Measurements from ENCODE around the gene UGT1A7.

UGT1A7 gene

DNA sequence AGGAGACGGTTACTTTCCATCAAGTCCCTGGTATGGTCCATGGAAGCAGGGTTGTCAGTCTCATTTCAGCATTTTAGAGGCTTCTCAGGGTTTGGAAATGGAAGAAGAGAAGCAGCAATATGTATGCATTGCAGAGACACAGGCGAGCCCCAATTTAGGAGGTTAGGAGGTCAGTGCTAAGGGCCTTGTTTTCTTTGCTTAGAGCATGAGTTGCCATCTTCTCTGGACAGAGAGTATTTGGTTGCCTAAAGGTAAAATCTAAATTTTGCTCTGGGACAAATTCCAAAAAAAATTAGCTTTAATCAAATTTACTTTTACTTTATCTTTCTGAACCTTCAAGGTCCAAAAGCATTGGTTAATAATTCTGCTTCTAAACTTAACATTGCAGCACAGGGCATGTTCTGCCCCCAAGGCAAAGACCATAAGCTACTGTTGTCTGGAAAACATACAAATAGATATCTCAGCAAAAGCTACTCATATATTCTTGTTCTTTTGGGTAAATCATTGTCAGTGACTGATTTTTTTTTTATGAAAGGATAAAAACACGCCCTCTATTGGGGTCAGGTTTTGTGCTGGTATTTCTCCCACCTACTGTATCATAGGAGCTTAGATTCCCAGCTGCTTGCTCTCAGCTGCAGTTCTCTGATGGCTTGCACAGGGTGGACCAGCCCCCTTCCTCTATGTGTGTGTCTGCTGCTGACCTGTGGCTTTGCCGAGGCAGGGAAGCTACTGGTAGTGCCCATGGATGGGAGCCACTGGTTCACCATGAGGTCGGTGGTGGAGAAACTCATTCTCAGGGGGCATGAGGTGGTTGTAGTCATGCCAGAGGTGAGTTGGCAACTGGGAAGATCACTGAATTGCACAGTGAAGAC lies 10.2 kb upstream of the UGT1A7 start, which contains the start of gene UGT1A9:
TSS of gene UGT1A9 (plus strand) at position 609 of the 872 bp plus-strand sequence. CDS start at position 646, 37 bp downstream.
- no peak within 1 kb of the TSS for H3K27ac ChIP-seq (ENCODE audit: low read length)
- H4K20me1 ChIP-seq (ENCODE audit: insufficient read depth, low read length): no peaks in the 10 kb centered on the region
- H3K9me3 ChIP-seq (ENCODE audit: insufficient read depth, low read length, severe bottlenecking): no peaks in the 10 kb centered on the region
- no peaks in the 10 kb centered on the region for H3K4me1 ChIP-seq (ENCODE audit: insufficient read depth, low read length)
- no peak for ATAC-seq (ENCODE audit: insufficient read depth, low read depth)
- no peaks in the 10 kb centered on the region for H3K79me2 ChIP-seq (ENCODE audit: insufficient read depth, low read length)
- no peak within 1 kb of the TSS for H3K9ac ChIP-seq (ENCODE audit: low read depth, low read length)
- no peak for DNase-seq
- H2AFZ ChIP-seq (ENCODE audit: low read depth, low read length): no peak within 1 kb of the TSS
- TF ChIP-seq EZH2 (IDR thresholded peaks at IDR 0.05; ENCODE audit: borderline replicate concordance, low read depth, low read length, severe bottlenecking): no peak
- TF ChIP-seq, protein P1, sequence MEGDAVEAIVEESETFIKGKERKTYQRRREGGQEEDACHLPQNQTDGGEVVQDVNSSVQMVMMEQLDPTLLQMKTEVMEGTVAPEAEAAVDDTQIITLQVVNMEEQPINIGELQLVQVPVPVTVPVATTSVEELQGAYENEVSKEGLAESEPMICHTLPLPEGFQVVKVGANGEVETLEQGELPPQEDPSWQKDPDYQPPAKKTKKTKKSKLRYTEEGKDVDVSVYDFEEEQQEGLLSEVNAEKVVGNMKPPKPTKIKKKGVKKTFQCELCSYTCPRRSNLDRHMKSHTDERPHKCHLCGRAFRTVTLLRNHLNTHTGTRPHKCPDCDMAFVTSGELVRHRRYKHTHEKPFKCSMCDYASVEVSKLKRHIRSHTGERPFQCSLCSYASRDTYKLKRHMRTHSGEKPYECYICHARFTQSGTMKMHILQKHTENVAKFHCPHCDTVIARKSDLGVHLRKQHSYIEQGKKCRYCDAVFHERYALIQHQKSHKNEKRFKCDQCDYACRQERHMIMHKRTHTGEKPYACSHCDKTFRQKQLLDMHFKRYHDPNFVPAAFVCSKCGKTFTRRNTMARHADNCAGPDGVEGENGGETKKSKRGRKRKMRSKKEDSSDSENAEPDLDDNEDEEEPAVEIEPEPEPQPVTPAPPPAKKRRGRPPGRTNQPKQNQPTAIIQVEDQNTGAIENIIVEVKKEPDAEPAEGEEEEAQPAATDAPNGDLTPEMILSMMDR (IDR thresholded peaks at IDR 0.05; ENCODE audit: borderline replicate concordance, extremely low read depth, low read length, poor library complexity, severe bottlenecking): no peak
- no peaks in the 10 kb centered on the region for H3K36me3 ChIP-seq (ENCODE audit: insufficient read depth, low read length)
- peaks cover 6% of the 10 kb centered on the region for H3K27me3 ChIP-seq (ENCODE audit: insufficient read depth, low read length, poor library complexity)
- H3K4me3 ChIP-seq (ENCODE audit: low read depth in 1 of 2, low read length in 2 of 2): no peak within 1 kb of the TSS
- H3K4me2 ChIP-seq (ENCODE audit: insufficient read depth, low read length): no peak within 1 kb of the TSS

DNA sequence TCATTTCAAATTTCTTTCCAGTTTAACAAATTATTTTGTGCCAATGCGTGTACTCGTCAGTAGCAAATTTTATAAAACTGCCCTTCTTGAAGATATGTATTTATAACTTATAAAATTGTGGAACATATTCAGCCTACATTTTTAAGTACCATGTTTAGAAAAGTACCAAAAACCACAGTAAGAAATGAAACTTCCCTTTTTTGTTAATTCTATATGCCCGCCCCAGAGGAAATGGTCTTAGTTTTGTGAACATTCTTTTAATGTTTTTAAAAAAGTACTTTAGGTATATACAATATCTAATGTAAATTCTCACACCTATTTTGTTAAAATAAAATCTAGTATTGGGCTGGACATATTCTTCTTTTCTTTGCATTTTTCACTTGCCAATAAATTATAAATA lies 8.8 kb upstream of the UGT1A7 start:
- no peak overlapping the region for H2AFZ ChIP-seq (ENCODE audit: low read depth, low read length)
- no peak for TF ChIP-seq EZH2 (IDR thresholded peaks at IDR 0.05; ENCODE audit: borderline replicate concordance, low read depth, low read length, severe bottlenecking)
- TF ChIP-seq, protein P1 (IDR thresholded peaks at IDR 0.05; ENCODE audit: borderline replicate concordance, extremely low read depth, low read length, poor library complexity, severe bottlenecking): no peak
- DNase-seq (no peak), ATAC-seq (ENCODE audit: insufficient read depth, low read depth) (no peak)
- H3K4me2 ChIP-seq (ENCODE audit: insufficient read depth, low read length): no peak overlapping the region
- no peaks in the 10 kb centered on the region for H3K9me3 ChIP-seq (ENCODE audit: insufficient read depth, low read length, severe bottlenecking)
- peaks cover 6% of the 10 kb centered on the region for H3K27me3 ChIP-seq (ENCODE audit: insufficient read depth, low read length, poor library complexity)
- H4K20me1 ChIP-seq (ENCODE audit: insufficient read depth, low read length): no peaks in the 10 kb centered on the region
- H3K4me1 ChIP-seq (ENCODE audit: insufficient read depth, low read length): no peaks in the 10 kb centered on the region
- H3K79me2 ChIP-seq (ENCODE audit: insufficient read depth, low read length): no peaks in the 10 kb centered on the region
- H3K36me3 ChIP-seq (ENCODE audit: insufficient read depth, low read length): no peaks in the 10 kb centered on the region
- H3K27ac ChIP-seq (ENCODE audit: low read length): no peak overlapping the region
- H3K9ac ChIP-seq (ENCODE audit: low read depth, low read length): no peak overlapping the region
- no peak overlapping the region for H3K4me3 ChIP-seq (ENCODE audit: low read depth in 1 of 2, low read length in 2 of 2)

DNA sequence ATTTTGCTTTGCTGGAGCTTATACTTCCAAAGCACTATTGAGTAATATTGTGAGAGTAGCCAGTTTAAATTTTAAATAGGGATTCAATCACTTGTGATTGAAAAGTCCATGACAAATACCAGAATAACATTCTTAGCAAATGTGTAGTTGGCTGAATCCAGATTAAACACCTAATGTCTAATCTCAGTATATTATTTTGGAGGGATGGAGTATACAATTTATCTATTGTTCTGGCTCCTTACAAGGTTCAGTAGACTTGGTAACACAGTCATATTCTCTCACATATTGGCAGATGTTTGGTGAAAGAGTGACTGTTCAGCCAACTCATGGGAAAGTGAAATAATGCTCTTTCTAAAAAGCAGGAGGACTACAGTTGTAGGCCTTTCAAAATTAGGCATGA lies 7.8 kb upstream of the UGT1A7 start:
- Histone ChIP-seq H3K79me2 (ENCODE audit: insufficient read depth, low read length) (no peaks in the 10 kb centered on the region), H3K27ac (ENCODE audit: low read length) (no peak overlapping the region), H3K27me3 (ENCODE audit: insufficient read depth, low read length, poor library complexity) (peaks cover 6% of the 10 kb centered on the region), H4K20me1 (ENCODE audit: insufficient read depth, low read length) (no peaks in the 10 kb centered on the region), H3K9me3 (ENCODE audit: insufficient read depth, low read length, severe bottlenecking) (no peaks in the 10 kb centered on the region), H3K36me3 (ENCODE audit: insufficient read depth, low read length) (no peaks in the 10 kb centered on the region), H3K4me2 (ENCODE audit: insufficient read depth, low read length) (no peak overlapping the region), H3K4me3 (ENCODE audit: low read depth in 1 of 2, low read length in 2 of 2) (no peak overlapping the region), H3K9ac (ENCODE audit: low read depth, low read length) (no peak overlapping the region), H3K4me1 (ENCODE audit: insufficient read depth, low read length) (no peaks in the 10 kb centered on the region), H2AFZ (ENCODE audit: low read depth, low read length) (no peak overlapping the region)
- ATAC-seq (ENCODE audit: insufficient read depth, low read depth) (no peak), DNase-seq (no peak)
- TF ChIP-seq EZH2 (IDR thresholded peaks at IDR 0.05; ENCODE audit: borderline replicate concordance, low read depth, low read length, severe bottlenecking): no peak
- TF ChIP-seq, protein P1 (IDR thresholded peaks at IDR 0.05; ENCODE audit: borderline replicate concordance, extremely low read depth, low read length, poor library complexity, severe bottlenecking): no peak

Measured in DND-41 (cell line).